GM23338 (cell line): ENCODE results near the gene KRTAP4-12. TPM values are rescaled to one million over a fixed set of nuclear protein-coding genes. Genes with fewer than 3 reads are reported as not detected.

Source experiments
- ATAC-seq: fragments of 200-7000 bp; cut with Tn5 transposase; 3 replicates; pipeline ENCODE4 v1.9.1; 2020
- DNase-seq: peaks from one replicate; pipeline ENCODE4 v3.0.0-alpha.2; 2015; ENCODE audit warnings: low spot score
- H2AFZ ChIP-seq: fragments of 200-600 bp; sonication (generic); 2 replicates; pipeline ENCODE4 v1.8.0; 2016; ENCODE audit warnings: antibody characterized with exemption, mild to moderate bottlenecking, moderate library complexity
- H3F3A ChIP-seq: fragments of 200-600 bp; sonication (generic); replicated peaks from 2 replicates; pipeline ENCODE4 v1.8.0; 2017; ENCODE audit warnings: antibody characterized with exemption, mixed run types, low read depth
- H3K27ac ChIP-seq: fragments of 200-600 bp; sonication (generic); 2 replicates; pipeline ENCODE4 v1.6.1; 2016; ENCODE audit warnings: low read depth
- H3K27me3 ChIP-seq: fragments of 200-600 bp; sonication (generic); 2 replicates; pipeline ENCODE4 v1.8.0; 2016; ENCODE audit warnings: mild to moderate bottlenecking, mixed run types, moderate library complexity; ENCODE audit not compliant: insufficient read depth
- H3K36me3 ChIP-seq: fragments of 200-600 bp; sonication (generic); 2 replicates; pipeline ENCODE4 v1.8.0; 2016; ENCODE audit warnings: mild to moderate bottlenecking; ENCODE audit not compliant: insufficient read depth
- H3K4me1 ChIP-seq: fragments of 200-600 bp; sonication (generic); 2 replicates; pipeline ENCODE4 v1.8.0; 2016; ENCODE audit warnings: mild to moderate bottlenecking, moderate library complexity; ENCODE audit not compliant: insufficient read depth
- H3K4me2 ChIP-seq: fragments of 200-600 bp; sonication (generic); 2 replicates; pipeline ENCODE4 v1.7.1; 2017; ENCODE audit warnings: mixed run types
- H3K4me3 ChIP-seq: fragments of 200-600 bp; sonication (generic); 2 replicates; pipeline ENCODE4 v1.6.1; 2016; ENCODE audit warnings: mixed run types
- H3K79me2 ChIP-seq: fragments of 200-600 bp; sonication (generic); replicated peaks from 2 replicates; pipeline ENCODE4 v1.8.0; 2017; ENCODE audit warnings: mild to moderate bottlenecking; ENCODE audit not compliant: insufficient read depth
- H3K9me2 ChIP-seq: fragments of 200-600 bp; sonication (generic); 2 replicates; pipeline ENCODE4 v1.8.0; 2017; ENCODE audit not compliant: insufficient read depth
- H4K20me1 ChIP-seq: fragments of 200-600 bp; sonication (generic); replicated peaks from 2 replicates; pipeline ENCODE4 v1.8.0; 2017; ENCODE audit warnings: mild to moderate bottlenecking; ENCODE audit not compliant: insufficient read depth
- H3K27ac Mint-ChIP-seq: 2 replicates; pipeline ENCODE4 v1.8.0; 2020; ENCODE audit warnings: inconsistent platforms, mild to moderate bottlenecking, moderate library complexity, mixed read lengths
- H3K27me3 Mint-ChIP-seq: 3 replicates; pipeline ENCODE4 v1.8.0; 2022; ENCODE audit warnings: low read depth, mild to moderate bottlenecking, moderate library complexity, mixed read lengths, inconsistent platforms; ENCODE audit not compliant: insufficient read depth, poor library complexity
- H3K36me3 Mint-ChIP-seq: 3 replicates; pipeline ENCODE4 v1.8.0; 2021; ENCODE audit warnings: low read depth, mild to moderate bottlenecking, inconsistent platforms, moderate library complexity, mixed read lengths
- H3K4me1 Mint-ChIP-seq: 3 replicates; pipeline ENCODE4 v1.8.0; 2020; ENCODE audit warnings: mild to moderate bottlenecking, inconsistent platforms, mixed read lengths
- H3K4me3 Mint-ChIP-seq: 3 replicates; pipeline ENCODE4 v1.8.0; 2021; ENCODE audit warnings: moderate library complexity, mild to moderate bottlenecking, inconsistent platforms, mixed read lengths
- H3K9me3 Mint-ChIP-seq: 3 replicates; pipeline ENCODE4 v1.8.0; 2020; ENCODE audit warnings: moderate library complexity, mild to moderate bottlenecking, inconsistent platforms, mixed read lengths
- CREB1 ChIP-seq: fragments of 250-450 bp; sonication (Bioruptor Pico); IDR thresholded peaks from 2 replicates; pipeline ENCODE4 v1.5.0; 2020; ENCODE audit warnings: low read depth, mild to moderate bottlenecking, moderate library complexity
- CTCF ChIP-seq, 2 experiments: fragments of 200-600 bp in 1 of 2; sonication (generic) in 1 of 2; conservative IDR thresholded peaks; 2 replicates each; pipeline versions ENCODE4 v1.5.1 to v1.6.1; 2016 to 2017; ENCODE audit warnings: antibody characterized with exemption in 2 of 2, low read depth in 2 of 2, mild to moderate bottlenecking in 2 of 2, moderate library complexity in 1 of 2
- EZH2 ChIP-seq: fragments of 200-600 bp; sonication (generic); IDR thresholded peaks from one replicate; pipeline ENCODE4 v1.8.0; 2017; ENCODE audit warnings: antibody characterized with exemption, mild to moderate bottlenecking, low read depth; ENCODE audit not compliant: unreplicated experiment
- JUNB ChIP-seq: IDR thresholded peaks from one replicate; pipeline ENCODE4 v1.6.1; 2016; ENCODE audit warnings: antibody characterized with exemption; ENCODE audit not compliant: unreplicated experiment
- NANOG ChIP-seq: IDR thresholded peaks from 2 replicates; pipeline ENCODE4 v1.6.1; 2016; ENCODE audit warnings: antibody characterized with exemption, borderline replicate concordance
- STAT1 ChIP-seq: IDR thresholded peaks from one replicate; pipeline ENCODE4 v1.6.1; 2016; ENCODE audit warnings: antibody characterized with exemption; ENCODE audit not compliant: unreplicated experiment
- ZNF462 ChIP-seq: fragments of 250-450 bp; sonication (Bioruptor Pico); IDR thresholded peaks from 2 replicates; pipeline ENCODE4 v1.5.0; 2020; ENCODE audit warnings: mild to moderate bottlenecking, moderate library complexity
- polyA plus RNA-seq: library from polyadenylated mRNA; unstranded; fragments of >200 nt; fragmentation: Nextera tagmentation; extraction: Ambion mirVana; gene quantifications from 2 replicates; pipeline ENCODE4 v1.2.1, GENCODE V29; 2016
- total RNA-seq: library from RNA; depleted of rRNA; stranded (reverse); fragments of >200 nt; shearing (Covaris generic); gene quantifications from 2 replicates; pipeline ENCODE4 v1.2.3, GENCODE V29; 2014

KRTAP4-12 gene
- total and polyA plus RNA-seq, 2 experiments from 2014 or later = not detected

- Histone ChIP-seq H3K36me3 (no peaks in the 10 kb centered on the region), H2AFZ (no peak overlapping the region), H3K4me1 (no peaks in the 10 kb centered on the region; the same call in 1 of the 2 replicates), H3K4me3 (no peak overlapping the region), H4K20me1 (no peaks in the 10 kb centered on the region), H3K27me3 (no peaks in the 10 kb centered on the region), H3K4me2 (no peak overlapping the region), H3K9me2 (peaks cover 2% of the 10 kb centered on the region; the same call in 1 of the 2 replicates), H3K79me2 (no peaks in the 10 kb centered on the region), H3K27ac (no peak overlapping the region), H3F3A (no peaks in the 10 kb centered on the region)
- DNase-seq = no peak
- Mint-ChIP-seq H3K27me3 (no peaks in the 10 kb centered on the region), H3K9me3 (no peaks in the 10 kb centered on the region; the same call in 2 of the 3 replicates), H3K4me3 (no peak overlapping the region), H3K27ac (no peak overlapping the region), H3K4me1 (peaks cover 16% of the 10 kb centered on the region), H3K36me3 (no peaks in the 10 kb centered on the region; the same call in 2 of the 3 replicates)
- ATAC-seq = no peak
- no peak for TF ChIP-seq CTCF (conservative IDR thresholded peaks at IDR 0.05; ENCODE audit: low read depth in 2 of 2)
- no peak for TF ChIP-seq ZNF462
- no peak for TF ChIP-seq JUNB
- no peak for TF ChIP-seq CREB1 (CRISPR knock-in tag)
- TF ChIP-seq NANOG = no peak
- TF ChIP-seq STAT1 = no peak
- TF ChIP-seq EZH2 = no peak
Measured at GRCh38 chr17:41082626-41083025, 41.4 kb downstream of the KRTAP4-12 start.
